HepG2 (cell line): Measurements from ENCODE around the gene CCND1. TPM values are rescaled to one million over a fixed set of nuclear protein-coding genes. Genes with fewer than 3 reads are reported as not detected.

Experiments
- AGO1 ChIP-seq: fragments of 200-400 bp; formaldehyde crosslinking; IDR thresholded peaks from 2 replicates; pipeline ENCODE4 v1.6.1; 2017; ENCODE audit warnings: mild to moderate bottlenecking, low read depth, low read length, moderate library complexity; ENCODE audit not compliant: poor library complexity, severe bottlenecking
- BRD4 ChIP-seq: sonication (generic); formaldehyde crosslinking; IDR thresholded peaks from 2 replicates; pipeline ENCODE4 v1.4.0; 2020; ENCODE audit warnings: missing genetic modification reagents
- CREM ChIP-seq, 2 experiments: sonication (generic) in 1 of 2; formaldehyde crosslinking in 1 of 2; IDR thresholded peaks; 2 replicates each; pipeline versions ENCODE4 v1.4.0 to v1.6.1; 2016 to 2020; ENCODE audit warnings: antibody characterized with exemption in 1 of 2, mild to moderate bottlenecking in 1 of 2, missing genetic modification reagents in 1 of 2
- CSRNP2 ChIP-seq: sonication (generic); formaldehyde crosslinking; conservative IDR thresholded peaks from 2 replicates; pipeline ENCODE4 v1.8.0; 2022; ENCODE audit warnings: low read depth, missing genetic modification reagents
- HIC2 ChIP-seq: sonication (generic); formaldehyde crosslinking; IDR thresholded peaks from 2 replicates; pipeline ENCODE4 v1.9.0; 2022; ENCODE audit warnings: low read depth, missing genetic modification reagents
- HIVEP1 ChIP-seq: sonication (generic); formaldehyde crosslinking; IDR thresholded peaks from 2 replicates; pipeline ENCODE4 v1.4.0; 2020; ENCODE audit warnings: mild to moderate bottlenecking, missing genetic modification reagents
- KDM2A ChIP-seq: sonication (generic); formaldehyde crosslinking; IDR thresholded peaks from 2 replicates; pipeline ENCODE4 v1.4.0; 2020; ENCODE audit warnings: low read depth, missing genetic modification reagents, borderline replicate concordance
- KDM6A ChIP-seq: IDR thresholded peaks from 2 replicates; pipeline ENCODE4 v1.6.1; 2016; ENCODE audit warnings: low read depth
- MYNN ChIP-seq: sonication (generic); formaldehyde crosslinking; IDR thresholded peaks from 2 replicates; pipeline ENCODE4 v1.4.0; 2020; ENCODE audit warnings: mild to moderate bottlenecking, low read depth, missing genetic modification reagents
- POGK ChIP-seq: sonication (generic); formaldehyde crosslinking; conservative IDR thresholded peaks from 2 replicates; pipeline ENCODE4 v1.8.0; 2022; ENCODE audit warnings: mild to moderate bottlenecking, moderate library complexity, missing genetic modification reagents
- SIX1 ChIP-seq: sonication (generic); formaldehyde crosslinking; IDR thresholded peaks from 2 replicates; pipeline ENCODE4 v1.4.0; 2020; ENCODE audit warnings: missing genetic modification reagents, borderline replicate concordance
- SMAD3 ChIP-seq: sonication (generic); formaldehyde crosslinking; IDR thresholded peaks from 2 replicates; pipeline ENCODE4 v1.4.0; 2020; ENCODE audit warnings: missing genetic modification reagents
- SMYD3 ChIP-seq: sonication (generic); formaldehyde crosslinking; IDR thresholded peaks from 2 replicates; pipeline ENCODE4 v1.8.1; 2023; ENCODE audit warnings: mild to moderate bottlenecking, missing genetic modification reagents
- SNAPC2 ChIP-seq: sonication (generic); formaldehyde crosslinking; IDR thresholded peaks from 2 replicates; pipeline ENCODE4 v1.8.1; 2022; ENCODE audit warnings: mild to moderate bottlenecking, missing genetic modification reagents
- TGIF2 ChIP-seq: IDR thresholded peaks from 2 replicates; pipeline ENCODE4 v1.6.1; 2016; ENCODE audit warnings: control low read depth, missing compliant biosample characterization
- THAP8 ChIP-seq: sonication (generic); formaldehyde crosslinking; IDR thresholded peaks from 2 replicates; pipeline ENCODE4 v1.5.1; 2020; ENCODE audit warnings: missing genetic modification reagents, mild to moderate bottlenecking, borderline replicate concordance
- ZBTB33 ChIP-seq: sonication (generic); formaldehyde crosslinking; IDR thresholded peaks from 2 replicates; pipeline ENCODE4 v1.4.0; 2020; ENCODE audit warnings: missing genetic modification reagents
- ZFP1 ChIP-seq: IDR thresholded peaks from 2 replicates; pipeline ENCODE4 v1.6.1; 2016
- ZNF33A ChIP-seq: sonication (generic); formaldehyde crosslinking; IDR thresholded peaks from 2 replicates; pipeline ENCODE4 v1.5.1; 2020; ENCODE audit warnings: missing genetic modification reagents, mild to moderate bottlenecking, moderate library complexity, borderline replicate concordance
- ZNF513 ChIP-seq: sonication (generic); formaldehyde crosslinking; conservative IDR thresholded peaks from 2 replicates; pipeline ENCODE4 v1.5.0; 2020; ENCODE audit warnings: missing genetic modification reagents
- polyA plus RNA-seq, 8 experiments: library from polyadenylated mRNA; depleted of rRNA in 3 of 8; stranded (reverse) in 7 of 8; unstranded in 1 of 8; fragments of >200 nt; fragmentation: Illumina TruSeq in 4 of 8; extraction: Trizol in 4 of 8; gene quantifications; 2 replicates each; pipeline versions ENCODE4 v1.2.1 to v1.2.3, GENCODE V29; 2011 to 2016; ENCODE audit warnings: low read depth in 4 of 8, missing spikeins in 1 of 8, mixed read lengths in 1 of 8; ENCODE audit not compliant: insufficient read depth in 1 of 8
- total RNA-seq, 5 experiments: library from RNA; depleted of rRNA; stranded (reverse); fragments of >200 nt; fragmentation: Illumina TruSeq; extraction: Trizol; gene quantifications; 2 replicates each; pipeline ENCODE4 v1.2.3, GENCODE V29; 2016; ENCODE audit warnings: low read depth in 1 of 5

The CCND1 gene
- total and polyA plus RNA-seq, 2 of the 13 experiments (the other 11 are each of a cell fraction or from before 2014, with no cell fraction given): 107 to 136 TPM

- TF ChIP-seq AGO1 (no peak), SMAD3 (no peak), THAP8 (CRISPR knock-in tag) (no peak), ZNF513 (CRISPR knock-in tag) (no peak), BRD4 (no peak), SMYD3 (CRISPR knock-in tag) (no peak), TGIF2 (no peak), HIC2 (CRISPR knock-in tag) (no peak), KDM2A (CRISPR knock-in tag) (peak; percentile 56; the same call in 1 of the 2 replicates), SIX1 (no peak), ZBTB33 (CRISPR knock-in tag) (peak; percentile 25; the same call in 1 of the 2 replicates), SNAPC2 (no peak), ZNF33A (CRISPR knock-in tag) (no peak), CREM (IDR thresholded peaks at IDR 0.05) (peak; percentile 19; the same call in 1 of the 2 replicates), CREM (CRISPR knock-in tag; IDR thresholded peaks at IDR 0.05) (no peak), ZFP1 (CRISPR knock-in tag) (no peak), KDM6A (CRISPR knock-in tag) (peak; percentile 67; the same call in 1 of the 2 replicates), MYNN (CRISPR knock-in tag) (no peak), HIVEP1 (no peak), POGK (no peak), CSRNP2 (CRISPR knock-in tag) (no peak)
These were observed 61.3 kb downstream of the CCND1 start (continued) for GRCh38 chr11:69702239-69702691.
